HG02884 (cell line): ENCODE results near the gene ADSS2.
A peak's percentile ranks its signal among the peaks of the same experiment; 100 is the strongest.
"Not testable (repeated sequence)": the region's sequence is repeated elsewhere in the genome, so short reads cannot be mapped to it uniquely, and the experiment has no call there.

Experiments used
- ATAC-seq: cut with Tn5 transposase; IDR thresholded peaks from one replicate; pipeline ENCODE4 v1.9.1; 2021; ENCODE audit warnings: mild to moderate bottlenecking, moderate library complexity; ENCODE audit not compliant: unreplicated experiment

ADSS2 gene

GRCh38 chr1:244451539-244451950 lies at the start of gene ADSS2:
Gene ADSS2 (minus strand): TSS chr1:244451909. CDS start chr1:244451817, 92 bp downstream.
- no peak for ATAC-seq

- not testable (repeated sequence) for ATAC-seq
Measured at GRCh38 chr1:244500515-244500914, 48.8 kb upstream of the ADSS2 start.

GRCh38 chr1:244499484-244499883 lies 47.8 kb upstream of the ADSS2 start:
- ATAC-seq: not testable (repeated sequence)

GRCh38 chr1:244497805-244498204 lies 46.1 kb upstream of the ADSS2 start:
- no peak for ATAC-seq

GRCh38 chr1:244496186-244496585 lies 44.5 kb upstream of the ADSS2 start:
- ATAC-seq: no peak

- no peak for ATAC-seq
Measured at GRCh38 chr1:244494653-244495052, 42.9 kb upstream of the ADSS2 start.

GRCh38 chr1:244484971-244485370 lies 33.3 kb upstream of the ADSS2 start:
- ATAC-seq: not testable (repeated sequence)

GRCh38 chr1:244473059-244473605 lies 21.4 kb upstream of the ADSS2 start:
- ATAC-seq: no peak

- no peak for ATAC-seq
Measured at GRCh38 chr1:244466724-244467123, 15.0 kb upstream of the ADSS2 start.

- ATAC-seq: peak; percentile 98
Measured at GRCh38 chr1:244461245-244462071, 9.7 kb upstream of the ADSS2 start, which contains the start of gene CATSPERE. Gene CATSPERE (plus strand): TSS chr1:244461273. CDS start chr1:244461430, 157 bp downstream.

GRCh38 chr1:244460197-244460596 lies 8.5 kb upstream of the ADSS2 start:
- ATAC-seq: no peak

GRCh38 chr1:244458781-244459180 lies 7.1 kb upstream of the ADSS2 start:
- no peak for ATAC-seq

- no peak for ATAC-seq
Measured at GRCh38 chr1:244456586-244456985, 4.9 kb upstream of the ADSS2 start.

- no peak for ATAC-seq
Measured at GRCh38 chr1:244454412-244454811, 2.7 kb upstream of the ADSS2 start.

GRCh38 chr1:244451951-244452795 lies 464 bp upstream of the ADSS2 start:
- ATAC-seq: peak; percentile 91

- ATAC-seq: peak; percentile 11
Measured at GRCh38 chr1:244450597-244451538, 841 bp downstream of the ADSS2 start.

- no peak for ATAC-seq
Measured at GRCh38 chr1:244449936-244450508, 1.7 kb downstream of the ADSS2 start.

- no peak for ATAC-seq
Measured at GRCh38 chr1:244448279-244449036, 3.3 kb downstream of the ADSS2 start.

- no peak for ATAC-seq
Measured at GRCh38 chr1:244447552-244447951, 4.2 kb downstream of the ADSS2 start.
